ENCODE data around the gene AQP11. TPM values are rescaled to one million over a fixed set of nuclear protein-coding genes. Genes with fewer than 3 reads are reported as not detected.

The AQP11 gene
- total RNA-seq, 1 donor from 2014 or later, result 0.68 TPM

Other genes with a start within 250 kb of the AQP11 start
- 0.19 and 0.51 TPM in 2 replicates for gene PAK1, start 115.9 kb upstream of the AQP11 start, total RNA-seq
- gene CLNS1A, start 47.8 kb downstream of the AQP11 start, total RNA-seq, result 128 and 186 TPM in 2 replicates
- 43.2 and 46.6 TPM in 2 replicates for gene RSF1, start 230.8 kb downstream of the AQP11 start, total RNA-seq
- gene AAMDC, start 231.2 kb downstream of the AQP11 start, total RNA-seq, result 35.6 and 36.7 TPM in 2 replicates